A673 (cell line): ENCODE results near the gene ICAM5. TPM values are rescaled to one million over a fixed set of nuclear protein-coding genes. Genes with fewer than 3 reads are reported as not detected.
"Not testable (repeated sequence)": the region's sequence is repeated elsewhere in the genome, so short reads cannot be mapped to it uniquely, and the experiment has no call there.

Experiments
- Bru-seq: library from RNA; stranded (reverse); fragments of 400-500 nt; gene quantifications from one replicate; lab custom pipeline; 2021; lab: Mats Ljungman, UMichigan
- BruChase-seq, 2 experiments: library from RNA; stranded (reverse); fragments of 400-500 nt; gene quantifications; one replicate each; lab custom pipeline; 2021; lab: Mats Ljungman, UMichigan
- BruUV-seq: library from RNA; stranded (reverse); fragments of 400-500 nt; replicated peaks from 2 replicates; lab custom pipeline; 2021; lab: Mats Ljungman, UMichigan
- CTCF ChIA-PET: fragments of 300-600 bp; sonication (Branson Sonifier 250); formaldehyde crosslinking; loops from one replicate; lab custom pipeline; 2022; ENCODE audit warnings: antibody characterized with exemption; lab: Charles Lee
- POLR2A ChIA-PET: fragments of 300-600 bp; sonication (Branson Sonifier 250); formaldehyde crosslinking; loops from one replicate; lab custom pipeline; 2022; ENCODE audit warnings: antibody characterized with exemption; ENCODE audit not compliant: low non-redundant PET; lab: Charles Lee
- DNase-seq: peaks from one replicate; pipeline ENCODE4 v3.0.0-alpha.2; 2015; ENCODE audit warnings: low spot score
- H3K27ac ChIP-seq: fragments of 200-600 bp; sonication (generic); 2 replicates; pipeline ENCODE4 v1.5.1; 2016; ENCODE audit warnings: mixed run types, low read depth, mild to moderate bottlenecking, mixed read lengths, antibody characterized with exemption, low read length; ENCODE audit not compliant: poor library complexity, severe bottlenecking
- H3K27me3 ChIP-seq: fragments of 200-600 bp; sonication (generic); replicated peaks from 2 replicates; pipeline ENCODE4 v1.6.1; 2017; ENCODE audit warnings: mixed run types, low read depth, mild to moderate bottlenecking, mixed read lengths, antibody characterized with exemption, low read length; ENCODE audit not compliant: insufficient read depth, poor library complexity
- H3K36me3 ChIP-seq: fragments of 200-600 bp; sonication (generic); 2 replicates; pipeline ENCODE4 v1.6.1; 2016; ENCODE audit warnings: mixed run types, mild to moderate bottlenecking, mixed read lengths, antibody characterized with exemption, low read length; ENCODE audit not compliant: insufficient read depth, poor library complexity, severe bottlenecking
- H3K4me1 ChIP-seq: fragments of 200-600 bp; sonication (generic); 2 replicates; pipeline ENCODE4 v1.6.1; 2017; ENCODE audit warnings: mixed run types, mild to moderate bottlenecking, mixed read lengths, antibody characterized with exemption, low read length; ENCODE audit not compliant: insufficient read depth, poor library complexity, severe bottlenecking
- H3K4me3 ChIP-seq: fragments of 200-600 bp; sonication (generic); 2 replicates; pipeline ENCODE4 v1.5.1; 2016; ENCODE audit warnings: low read depth, mixed run types, mild to moderate bottlenecking, mixed read lengths, low read length; ENCODE audit not compliant: poor library complexity, severe bottlenecking
- H3K9me3 ChIP-seq: fragments of 200-600 bp; sonication (generic); 2 replicates; pipeline ENCODE4 v1.6.1; 2016; ENCODE audit warnings: mixed run types, low read depth, mild to moderate bottlenecking, mixed read lengths, antibody characterized with exemption, low read length; ENCODE audit not compliant: poor library complexity, severe bottlenecking
- CTCF ChIP-seq: fragments of 300-800, 200-600 bp; sonication (generic); conservative IDR thresholded peaks from 2 replicates; pipeline ENCODE4 v1.5.1; 2017; ENCODE audit warnings: low read depth, mild to moderate bottlenecking, antibody characterized with exemption, low read length, moderate library complexity, mixed read lengths
- EZH2 ChIP-seq: fragments of 200-600 bp; sonication (generic); IDR thresholded peaks from 2 replicates; pipeline ENCODE4 v1.6.1; 2017; ENCODE audit warnings: borderline replicate concordance, low read depth, mild to moderate bottlenecking, mixed read lengths, antibody characterized with exemption, low read length; ENCODE audit not compliant: poor library complexity, severe bottlenecking
- intact Hi-C: fragments of 100-400 bp; cut with micrococcal nuclease; formaldehyde crosslinking; loops from one replicate; pipeline ENCODE4 v1.10.0; 2022; ENCODE audit not compliant: unreplicated experiment
- long read RNA-seq: library from polyadenylated mRNA; stranded (forward); transcript quantifications from one replicate; pipeline ENCODE4 v2.0.0, GENCODE V29; 2022
- total RNA-seq: library from RNA; stranded (reverse); gene quantifications from 2 replicates; pipeline ENCODE4 v1.2.3, GENCODE V29; 2021

Gene ICAM5
- total RNA-seq (4.6 and 6.9 TPM in 2 replicates), Bru-seq, nascent RNA (percentile 32 among the genes with signal in this experiment), BruChase-seq, experiment 1, labeled RNA remaining after a 2-hour chase (percentile 44 among the genes with signal in this experiment), BruChase-seq, experiment 2, labeled RNA remaining after a 6-hour chase (percentile 49 among the genes with signal in this experiment)
- long read RNA-seq, partial matches to known transcripts = 2 of 3 reads
- long read RNA-seq, other reads (novel, unspliced or antisense) = 0 of 3 reads

- no TSS peak for BruUV-seq
- peaks cover 25% of the 10 kb centered on the region for H3K27me3 ChIP-seq
- intact Hi-C loops = loop anchor here (2.0 kb wide), 1 partner anchor 43 kb away; the partner anchor contains the start of gene RAVER1
- H3K9me3 ChIP-seq = no peaks in the 10 kb centered on the region
- DNase-seq = peak; percentile 75
- H3K4me3 ChIP-seq = peak within 1 kb of the TSS; percentile 47
- POLR2A ChIA-PET = interaction anchor here (0.5 to 0.7 kb wide), 2 partner anchors 22 to 130 kb away, joined by 4 read pairs; partner anchors contain the start of gene PDE4A
- H3K4me1 ChIP-seq = peaks cover 56% of the 10 kb centered on the region
- no peaks in the 10 kb centered on the region for H3K36me3 ChIP-seq
- H3K27ac ChIP-seq = peak within 1 kb of the TSS; percentile 44
- CTCF ChIA-PET = interaction anchor here (0.6 to 3.1 kb wide), 8 partner anchors 20 to 1775 kb away, joined by 3 to 15 read pairs (median 5); no protein-coding TSS in a partner anchor
- TF ChIP-seq EZH2 = no peak
- TF ChIP-seq CTCF = no peak
These were observed at the start of gene ICAM5 for GRCh38 chr19:10289836-10290356. Gene ICAM5 (plus strand): TSS chr19:10289952. CDS start chr19:10290044, 92 bp downstream.

- H3K4me3 ChIP-seq, intact Hi-C loops, H3K4me1 ChIP-seq, H3K9me3 ChIP-seq, H3K27ac ChIP-seq, BruUV-seq, H3K27me3 ChIP-seq, H3K36me3 ChIP-seq, DNase-seq, CTCF ChIA-PET, POLR2A ChIA-PET: not testable (repeated sequence)
These were observed 47.8 kb upstream of the ICAM5 start for GRCh38 chr19:10241826-10242449.

- no peak overlapping the region for H3K4me3 ChIP-seq
- no peak overlapping the region for H3K27ac ChIP-seq
- TF ChIP-seq CTCF (no peak), EZH2 (no peak)
- ChIA-PET CTCF (no interaction called here), POLR2A (no interaction called here)
- H3K9me3 ChIP-seq = no peaks in the 10 kb centered on the region
- no TSS peak for BruUV-seq
- no peaks in the 10 kb centered on the region for H3K36me3 ChIP-seq
- intact Hi-C loops = no loop called here
- H3K4me1 ChIP-seq = no peaks in the 10 kb centered on the region
- no peaks in the 10 kb centered on the region for H3K27me3 ChIP-seq
- no peak for DNase-seq
These were observed 46.1 kb upstream of the ICAM5 start for GRCh38 chr19:10243606-10244005.
